Measurements from ENCODE around the gene RGR.

GRCh38 chr10:84241185-84241790, 3.6 kb upstream of the RGR start, which contains the start of gene LRIT1:
- TF ChIP-seq CTCF (conservative IDR thresholded peaks at IDR 0.05 in 1 of 2, IDR thresholded peaks at IDR 0.05 in 1 of 2; ENCODE audit: low read depth in 1 of 2, low read length in 2 of 2) (no peak), EZH2 (IDR thresholded peaks at IDR 0.05; ENCODE audit: low read length, missing control alignments) (no peak)

All from fibroblast of lung (primary cell).